Measurements from ENCODE around the gene PTCD1.
A peak's percentile ranks its signal among the peaks of the same experiment; 100 is the strongest.

The PTCD1 gene, protein sequence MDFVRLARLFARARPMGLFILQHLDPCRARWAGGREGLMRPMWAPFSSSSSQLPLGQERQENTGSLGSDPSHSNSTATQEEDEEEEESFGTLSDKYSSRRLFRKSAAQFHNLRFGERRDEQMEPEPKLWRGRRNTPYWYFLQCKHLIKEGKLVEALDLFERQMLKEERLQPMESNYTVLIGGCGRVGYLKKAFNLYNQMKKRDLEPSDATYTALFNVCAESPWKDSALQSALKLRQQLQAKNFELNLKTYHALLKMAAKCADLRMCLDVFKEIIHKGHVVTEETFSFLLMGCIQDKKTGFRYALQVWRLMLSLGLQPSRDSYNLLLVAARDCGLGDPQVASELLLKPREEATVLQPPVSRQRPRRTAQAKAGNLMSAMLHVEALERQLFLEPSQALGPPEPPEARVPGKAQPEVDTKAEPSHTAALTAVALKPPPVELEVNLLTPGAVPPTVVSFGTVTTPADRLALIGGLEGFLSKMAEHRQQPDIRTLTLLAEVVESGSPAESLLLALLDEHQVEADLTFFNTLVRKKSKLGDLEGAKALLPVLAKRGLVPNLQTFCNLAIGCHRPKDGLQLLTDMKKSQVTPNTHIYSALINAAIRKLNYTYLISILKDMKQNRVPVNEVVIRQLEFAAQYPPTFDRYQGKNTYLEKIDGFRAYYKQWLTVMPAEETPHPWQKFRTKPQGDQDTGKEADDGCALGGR

DNA sequence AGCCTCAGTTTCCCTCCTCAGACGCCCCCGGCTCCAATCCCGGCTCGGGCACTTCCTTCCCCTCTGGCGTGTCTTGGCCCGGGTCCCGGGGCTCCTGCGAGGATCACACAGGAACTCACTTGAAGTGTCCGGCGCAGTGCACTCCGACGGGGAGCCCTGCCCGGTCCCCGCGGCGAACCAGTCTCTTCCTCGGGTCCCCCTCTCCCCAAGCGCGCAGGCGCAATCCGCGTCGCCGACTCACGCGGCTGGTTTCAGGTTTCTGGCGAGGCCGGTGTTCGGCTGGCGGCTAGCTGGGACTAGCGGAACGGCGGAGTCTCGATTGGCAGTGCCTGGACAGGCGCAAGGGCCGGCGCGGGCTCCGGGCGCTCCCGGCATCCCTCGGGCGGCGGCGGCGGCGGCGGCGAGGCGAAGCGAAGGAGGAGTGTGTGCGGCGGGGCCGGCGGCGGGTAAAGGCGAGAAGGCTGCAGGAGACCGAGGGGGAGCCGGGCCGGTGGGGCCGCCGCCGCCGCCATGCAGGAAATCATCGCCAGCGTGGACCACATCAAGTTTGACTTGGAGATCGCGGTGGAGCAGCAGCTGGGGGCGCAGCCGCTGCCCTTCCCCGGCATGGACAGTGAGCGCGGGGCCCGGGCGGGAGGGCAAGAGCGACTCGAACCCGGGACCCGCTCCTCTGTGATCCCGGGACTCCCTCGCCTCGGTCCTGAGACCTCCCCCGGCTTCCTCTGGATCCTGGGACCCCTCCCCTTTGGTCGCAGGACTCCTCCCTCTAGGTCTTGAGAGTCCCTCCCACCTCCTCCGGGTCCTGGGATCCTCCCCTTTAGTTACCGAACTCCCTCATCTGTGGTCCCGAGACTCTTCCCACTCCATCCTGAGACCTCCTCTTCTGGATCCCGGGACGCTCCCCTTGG lies at the start of gene PTCD1, which contains the start of gene CPSF4:
TSS of gene PTCD1 (minus strand) at position 226 of the 908 bp plus-strand sequence. CDS start 3,556 bp downstream, outside the sequence.
TSS of gene CPSF4 (plus strand) at position 371 of the 908 bp plus-strand sequence. CDS start at position 511, 140 bp downstream.
- DNase-seq (ENCODE audit: low read depth in 2 of 2): peak; percentile 74 to 81

DNA sequence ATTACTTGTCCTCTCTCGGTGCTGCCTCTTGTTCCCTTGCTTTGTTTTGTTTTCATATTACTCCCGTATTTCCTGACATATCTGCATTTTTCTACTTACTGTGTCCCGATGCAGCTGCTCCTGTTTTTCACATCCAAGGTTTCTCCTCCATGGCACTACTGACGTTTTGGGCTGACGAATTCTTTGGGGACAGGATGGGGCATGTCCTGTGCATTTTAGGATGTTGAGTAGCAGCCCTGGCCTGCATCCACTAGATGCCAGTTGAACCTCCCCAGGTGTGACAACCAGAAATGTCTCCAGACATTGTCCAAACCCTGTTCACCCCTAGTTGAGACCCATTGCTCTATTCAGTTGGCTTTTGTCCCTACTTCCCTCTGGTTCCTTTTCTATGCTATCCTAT lies 46.5 kb upstream of the PTCD1 start:
- no peak for DNase-seq (ENCODE audit: low read depth in 2 of 2)

DNA sequence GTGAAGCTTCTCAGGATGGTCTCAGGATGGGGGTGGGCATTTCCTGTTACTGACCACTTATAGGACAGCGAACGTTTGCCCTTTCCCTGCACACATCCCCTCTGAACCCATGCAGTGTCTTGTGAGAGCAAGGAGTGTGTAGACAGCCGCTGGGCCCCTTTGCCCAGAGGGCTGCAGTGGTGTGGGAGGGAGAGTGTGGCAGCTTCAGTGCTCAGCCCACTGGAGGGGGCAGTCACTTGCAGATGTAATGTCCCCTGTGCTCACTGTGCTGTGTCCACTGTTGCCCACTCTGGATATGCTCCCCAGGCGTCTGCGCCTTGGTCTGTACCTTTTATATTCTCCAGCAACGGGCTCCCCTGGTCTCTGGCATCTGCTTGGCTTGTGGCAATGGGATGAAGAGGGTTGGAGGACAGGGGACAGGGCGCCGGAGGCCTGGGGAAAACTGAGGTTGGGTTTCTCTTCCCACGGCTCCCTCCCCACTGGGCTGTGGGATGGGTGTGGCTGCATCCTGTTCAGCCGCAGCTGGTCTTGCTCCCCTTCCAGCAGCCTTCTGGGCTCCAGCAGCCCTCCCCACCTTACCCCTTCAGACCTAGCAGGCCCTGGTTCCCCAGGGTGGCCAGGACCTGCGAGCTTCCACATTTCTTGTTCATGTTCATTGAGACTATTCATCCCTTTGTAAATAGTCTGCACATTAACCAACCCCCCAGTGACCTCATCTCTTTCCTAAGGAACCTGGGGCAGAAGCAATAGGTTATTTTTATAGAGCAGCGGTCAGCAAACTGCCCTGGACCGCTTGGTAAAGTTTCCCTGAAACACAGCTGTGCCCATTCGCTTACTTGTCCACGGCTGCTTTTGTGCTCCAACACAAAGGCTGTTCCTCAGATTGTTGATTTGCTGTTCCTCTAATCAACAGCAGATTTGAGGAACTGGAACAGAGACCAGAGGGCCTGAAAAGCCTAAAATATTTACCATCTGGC lies 40.2 kb upstream of the PTCD1 start:
- DNase-seq (ENCODE audit: low read depth in 2 of 2): no peak

DNA sequence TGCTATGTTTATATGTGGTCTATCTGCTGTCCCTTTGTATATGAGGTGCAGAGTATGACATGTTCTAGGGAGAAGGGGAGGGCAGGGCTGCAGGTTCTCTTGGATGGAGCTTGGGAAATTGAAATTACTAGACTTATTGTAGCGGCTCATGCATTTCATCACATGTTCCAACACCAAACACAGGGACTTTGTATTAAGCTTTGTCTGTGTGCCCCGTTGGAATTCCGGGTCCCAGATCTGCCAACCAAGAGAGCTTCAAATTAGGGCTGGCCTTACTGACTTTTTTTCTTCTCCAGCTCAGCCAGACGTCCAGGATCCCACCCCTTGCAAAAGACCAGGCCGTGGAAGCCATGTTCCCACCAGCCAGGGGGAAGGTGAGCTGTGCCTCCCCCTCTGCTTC lies 37.5 kb upstream of the PTCD1 start:
- no peak for DNase-seq (ENCODE audit: low read depth in 2 of 2)

DNA sequence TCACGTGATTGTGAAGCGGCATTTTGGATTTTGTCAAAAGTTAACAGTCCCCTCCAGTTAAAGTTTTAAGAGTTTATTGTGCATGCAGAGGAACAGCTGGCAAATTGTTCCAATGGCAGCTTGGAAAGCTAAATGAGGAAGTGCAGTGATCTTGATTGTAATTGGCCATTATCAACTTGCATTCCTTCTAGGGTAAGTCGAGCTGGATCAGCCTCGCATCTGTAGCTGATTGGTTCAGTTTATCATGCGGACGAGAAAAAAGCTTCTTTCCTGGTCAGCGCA lies 34.7 kb upstream of the PTCD1 start:
- no peak for DNase-seq (ENCODE audit: low read depth in 2 of 2)

DNA sequence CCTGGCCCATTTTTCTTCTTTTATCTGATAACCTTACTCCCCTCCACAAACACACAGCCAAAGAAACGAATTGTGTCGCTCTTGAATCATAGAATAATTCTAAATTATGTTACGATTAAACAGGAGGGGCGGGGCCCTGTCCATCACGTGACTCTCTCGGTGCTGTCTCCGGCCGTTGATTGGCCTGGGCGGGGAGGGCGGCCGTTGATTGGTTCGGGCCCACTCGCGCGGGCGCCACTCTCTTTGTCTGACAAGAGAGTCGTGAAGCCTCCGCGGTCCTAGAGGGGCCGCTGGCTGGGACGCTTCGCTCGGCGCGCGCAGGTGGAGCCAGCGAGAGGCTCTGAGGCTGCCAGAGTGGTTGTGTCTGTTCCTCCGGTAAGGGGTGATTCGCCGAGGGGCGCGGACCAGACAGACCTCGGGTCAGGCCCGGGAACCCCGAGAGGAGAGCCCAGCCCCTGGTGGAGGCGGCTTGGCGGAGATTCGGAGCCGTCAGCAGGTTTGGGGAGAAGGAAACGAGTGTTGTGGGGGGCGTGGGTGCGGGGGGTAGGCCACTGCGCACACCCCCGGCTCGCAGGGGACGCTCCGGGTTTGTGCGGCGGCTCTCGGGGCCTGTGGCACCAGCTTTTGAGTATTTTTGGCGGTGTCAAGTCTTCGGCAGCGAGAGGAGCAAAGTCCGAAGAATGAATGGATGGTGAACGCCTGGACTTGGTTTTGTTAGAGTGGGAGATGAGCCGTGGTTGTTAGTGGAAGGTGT lies 34.1 kb upstream of the PTCD1 start, which contains the start of gene ZNF789:
TSS of gene ZNF789 (plus strand) at position 330 of the 754 bp plus-strand sequence. CDS start 3,567 bp downstream, outside the sequence.
- DNase-seq (ENCODE audit: low read depth in 2 of 2): peak; percentile 94 to 95

DNA sequence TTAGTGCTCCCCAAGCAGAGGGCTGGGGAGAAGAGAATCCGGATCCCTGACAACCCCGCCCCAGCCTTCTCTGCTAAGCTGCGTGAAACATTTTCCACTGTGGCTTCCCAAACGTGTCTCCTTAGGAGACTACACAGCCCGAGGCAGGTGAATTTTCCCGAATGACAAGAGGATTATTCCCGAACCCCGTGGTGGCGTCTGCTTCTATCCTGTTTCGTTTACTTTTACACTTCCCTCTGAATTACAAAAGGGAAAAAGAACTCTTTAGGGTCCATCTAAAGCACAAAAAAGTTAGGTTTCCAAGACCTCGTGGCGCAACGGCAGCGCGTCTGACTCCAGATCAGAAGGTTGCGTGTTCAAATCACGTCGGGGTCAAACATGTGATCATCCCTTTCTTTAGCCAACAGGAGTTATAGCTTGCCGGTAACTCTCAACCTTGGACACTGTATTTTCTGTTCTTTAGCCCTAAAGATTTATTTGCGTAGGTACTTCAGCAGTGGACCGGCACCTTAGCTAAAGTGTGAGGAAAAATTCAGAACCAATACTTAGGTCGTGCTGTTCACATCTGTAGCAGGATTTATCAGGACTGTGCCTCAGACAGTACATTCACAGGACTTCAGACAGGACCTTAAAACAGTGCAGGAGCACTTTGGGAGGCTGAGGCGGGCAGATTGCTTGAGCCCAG lies 30.9 kb upstream of the PTCD1 start:
- DNase-seq (ENCODE audit: low read depth in 2 of 2): no peak

DNA sequence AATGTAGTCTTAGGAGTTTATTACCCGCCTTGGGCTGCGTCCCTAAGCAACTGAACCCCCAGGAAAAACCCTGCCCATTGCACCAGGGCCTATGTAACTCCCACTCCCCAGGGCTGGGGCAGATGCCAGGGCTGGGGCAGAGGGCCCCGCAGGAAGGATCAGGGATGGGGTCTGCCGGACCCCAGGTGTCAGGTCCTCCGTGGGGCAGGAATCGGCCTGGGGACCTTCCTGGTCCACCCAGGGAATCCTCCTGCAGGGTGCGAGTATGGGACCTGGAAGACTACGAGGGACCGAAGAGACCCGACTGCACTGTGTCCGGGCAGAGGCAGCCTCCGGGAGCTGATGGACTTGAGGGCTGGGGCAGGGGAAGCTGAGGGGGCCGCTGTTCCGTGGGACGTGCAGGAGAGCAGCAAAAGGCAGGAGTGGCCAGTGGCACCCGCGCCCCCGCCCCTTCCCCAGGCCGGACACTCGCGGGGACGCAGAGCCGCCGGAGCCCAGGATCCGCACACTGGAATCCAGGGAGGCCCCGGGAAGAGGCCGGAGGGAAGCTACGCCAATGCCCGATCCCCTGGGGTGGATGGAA lies 29.8 kb upstream of the PTCD1 start:
- no peak for DNase-seq (ENCODE audit: low read depth in 2 of 2)

DNA sequence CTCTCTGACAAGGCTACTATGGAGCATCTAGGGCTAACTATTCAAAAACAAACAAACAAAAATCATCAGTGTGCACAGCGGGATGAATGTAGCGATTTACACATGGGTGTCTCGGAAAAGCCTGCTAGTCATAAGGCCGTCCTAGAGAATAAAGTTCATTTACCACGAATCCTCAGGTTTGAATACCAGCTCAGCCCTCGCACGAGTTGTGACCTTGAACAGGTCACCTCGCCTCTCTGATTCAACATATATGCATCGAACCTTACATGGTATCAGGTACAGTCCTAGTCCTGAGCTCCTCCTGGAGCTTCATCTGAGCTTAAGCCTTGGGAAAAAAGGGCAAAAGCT lies 26.8 kb upstream of the PTCD1 start:
- no peak for DNase-seq (ENCODE audit: low read depth in 2 of 2)

DNA sequence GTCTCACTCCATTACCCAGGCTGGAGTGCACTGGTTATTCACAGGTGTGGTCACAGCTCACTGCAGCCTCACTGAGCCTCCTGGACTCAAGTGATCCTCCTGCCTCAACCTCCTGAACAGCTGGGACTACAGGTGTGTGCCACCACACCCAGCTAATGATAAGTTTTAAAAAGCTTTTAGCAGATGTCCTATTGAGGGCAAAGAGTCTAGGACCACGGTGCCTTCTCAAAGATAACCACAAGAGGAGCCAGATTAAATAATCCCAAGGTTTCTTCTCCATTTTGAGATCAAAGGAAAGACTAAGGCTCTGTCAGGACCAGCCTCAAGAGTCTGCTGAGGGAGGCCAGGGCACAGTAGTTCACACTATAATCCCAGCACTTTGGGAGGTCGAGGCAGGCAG lies 22.6 kb upstream of the PTCD1 start:
- no peak for DNase-seq (ENCODE audit: low read depth in 2 of 2)

DNA sequence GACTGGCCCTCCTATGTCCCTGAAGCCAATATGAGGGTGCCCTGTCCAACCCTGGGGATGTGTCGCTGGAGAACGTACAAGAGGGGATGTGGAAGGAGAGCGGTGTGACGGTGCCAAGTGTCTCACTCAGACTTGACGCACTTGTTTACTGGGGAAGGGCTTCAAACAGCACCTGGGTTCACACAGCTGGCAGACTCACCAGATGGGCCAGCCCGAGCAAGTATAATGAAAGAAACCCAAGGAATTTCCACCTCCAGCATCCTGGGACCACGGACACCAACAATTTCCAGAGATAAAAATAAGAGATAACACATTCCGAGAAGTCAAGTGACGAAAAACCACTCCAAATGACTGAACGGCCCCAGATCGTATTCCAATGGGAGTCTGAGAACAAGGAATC lies 22.1 kb upstream of the PTCD1 start:
- no peak for DNase-seq (ENCODE audit: low read depth in 2 of 2)

DNA sequence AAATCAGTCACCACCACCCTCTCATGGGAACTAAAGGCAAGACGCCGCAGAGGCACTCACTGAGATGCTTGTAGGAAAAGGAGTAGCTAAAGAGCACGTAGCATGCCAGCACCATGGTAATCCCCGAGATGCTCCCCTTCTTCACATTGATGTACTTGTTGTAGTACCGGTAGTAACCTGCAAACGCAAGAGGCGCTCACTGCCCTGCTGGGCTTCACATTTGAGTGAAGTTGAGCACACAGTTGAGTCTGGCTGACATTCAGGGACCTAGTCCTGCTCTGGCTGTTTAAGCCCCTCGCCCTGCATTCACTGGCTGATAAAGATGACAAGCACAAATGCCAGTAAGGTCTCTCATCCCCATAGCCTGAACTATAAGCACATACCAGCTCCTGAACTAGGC lies 20.5 kb upstream of the PTCD1 start:
- no peak for DNase-seq (ENCODE audit: low read depth in 2 of 2)

DNA sequence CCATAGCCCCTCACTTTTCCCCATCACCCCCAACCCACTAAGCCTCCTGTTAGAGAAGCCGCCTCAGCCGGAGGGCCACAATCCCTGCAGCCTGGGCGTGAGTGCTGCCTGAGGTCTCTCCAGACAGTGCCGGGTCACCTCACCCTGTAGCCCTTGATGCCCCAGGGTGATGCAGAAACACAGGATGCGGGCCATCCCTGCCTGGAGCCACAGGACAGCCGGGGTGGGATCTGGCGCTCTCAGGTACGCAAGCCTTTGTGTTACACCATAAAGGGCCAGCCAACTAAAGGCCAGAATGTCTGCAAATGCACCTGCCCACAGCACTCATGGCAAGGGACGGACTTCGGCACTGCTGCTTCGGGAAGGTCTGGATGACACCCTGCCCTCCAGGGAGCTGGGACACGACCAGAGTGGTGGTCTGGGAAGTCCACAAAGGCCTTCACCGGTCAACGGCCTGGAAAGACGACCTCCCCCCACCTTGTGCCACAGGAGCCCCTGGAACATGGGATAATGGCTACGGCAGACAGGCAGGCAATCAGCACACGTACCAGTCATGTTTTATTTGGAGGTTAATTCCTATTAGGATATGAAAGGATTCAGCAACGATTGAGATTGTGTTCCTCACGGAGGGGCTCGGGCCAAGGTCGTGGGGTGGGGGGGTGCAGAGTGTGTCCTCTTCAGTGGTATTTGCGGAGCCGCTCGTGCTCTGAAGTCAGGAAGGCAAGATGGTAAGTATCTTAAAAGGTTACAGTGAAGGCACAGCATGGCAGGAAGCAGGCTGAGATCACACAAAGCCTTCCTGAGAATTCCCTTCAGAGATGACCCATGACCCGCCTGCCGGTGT lies 19.3 kb upstream of the PTCD1 start:
- no peak for DNase-seq (ENCODE audit: low read depth in 2 of 2)

DNA sequence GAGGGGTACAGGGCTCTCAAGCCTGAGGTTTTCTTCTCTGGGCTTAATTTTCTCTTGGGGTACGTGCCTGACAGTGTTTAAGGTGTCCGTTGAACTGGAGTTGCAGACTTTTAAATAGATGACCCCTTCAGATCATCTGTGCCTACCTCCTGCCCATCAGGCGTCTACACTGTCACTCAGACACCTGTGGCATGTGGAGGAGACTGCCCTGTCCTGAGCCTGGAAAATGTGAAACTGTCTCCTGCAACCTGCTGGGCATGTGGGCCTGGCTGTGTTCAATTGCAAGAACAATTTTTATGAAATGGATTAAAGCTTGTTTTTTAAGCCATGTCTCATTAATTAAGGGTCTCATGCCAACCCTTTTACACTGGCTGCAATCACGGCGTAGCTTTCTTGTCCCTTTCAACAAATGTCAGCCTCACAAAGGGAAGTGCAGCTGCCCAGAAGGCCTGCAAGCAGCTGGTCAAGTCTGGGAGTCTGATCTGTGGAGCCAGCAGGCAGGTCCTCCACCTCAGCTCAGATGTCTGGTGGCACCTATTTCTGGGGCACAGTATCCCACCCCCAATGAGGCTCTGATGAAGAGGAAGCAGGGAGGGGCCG lies 18.6 kb upstream of the PTCD1 start:
- DNase-seq (ENCODE audit: low read depth in 2 of 2): no peak

DNA sequence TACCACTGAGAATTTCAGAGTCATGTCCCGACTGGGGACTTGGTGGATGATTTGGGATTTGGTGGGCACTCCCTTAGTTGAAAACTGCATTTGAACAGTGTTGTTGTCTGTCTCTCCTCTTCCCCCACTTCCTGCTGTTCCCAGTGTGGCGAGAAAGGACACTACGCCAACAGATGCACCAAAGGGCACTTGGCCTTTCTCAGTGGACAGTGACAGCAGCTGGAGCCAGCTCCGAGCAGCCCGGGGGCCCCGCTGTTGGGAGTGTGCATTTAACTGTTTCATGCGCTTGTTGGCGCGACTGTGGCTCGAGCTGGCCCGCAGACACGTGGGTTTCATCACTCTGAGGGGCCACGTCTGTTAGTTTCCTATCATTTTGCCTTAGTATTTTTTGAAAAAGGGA lies 17.7 kb upstream of the PTCD1 start:
- DNase-seq (ENCODE audit: low read depth in 2 of 2): no peak

DNA sequence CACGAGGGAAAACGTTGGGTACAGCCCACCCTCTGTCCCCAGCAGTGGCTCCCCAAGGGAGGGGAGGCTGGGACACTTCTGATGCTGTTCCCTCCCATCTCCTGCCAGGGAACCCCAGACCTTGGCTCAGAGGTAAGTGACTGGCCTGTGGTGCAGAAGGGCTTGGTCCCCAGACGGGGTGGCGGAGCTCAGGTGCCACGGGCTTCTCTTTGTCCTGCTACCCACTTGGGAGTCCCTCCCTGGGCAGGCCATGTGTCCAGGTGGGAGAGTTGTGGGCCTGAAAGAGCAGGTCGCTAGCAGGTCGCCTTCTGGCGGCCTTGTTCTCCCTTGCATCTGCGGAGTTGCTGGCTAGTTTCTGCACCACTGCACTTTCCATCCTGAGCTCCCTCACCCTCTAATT lies 17.3 kb upstream of the PTCD1 start:
- DNase-seq (ENCODE audit: low read depth in 2 of 2): no peak

DNA sequence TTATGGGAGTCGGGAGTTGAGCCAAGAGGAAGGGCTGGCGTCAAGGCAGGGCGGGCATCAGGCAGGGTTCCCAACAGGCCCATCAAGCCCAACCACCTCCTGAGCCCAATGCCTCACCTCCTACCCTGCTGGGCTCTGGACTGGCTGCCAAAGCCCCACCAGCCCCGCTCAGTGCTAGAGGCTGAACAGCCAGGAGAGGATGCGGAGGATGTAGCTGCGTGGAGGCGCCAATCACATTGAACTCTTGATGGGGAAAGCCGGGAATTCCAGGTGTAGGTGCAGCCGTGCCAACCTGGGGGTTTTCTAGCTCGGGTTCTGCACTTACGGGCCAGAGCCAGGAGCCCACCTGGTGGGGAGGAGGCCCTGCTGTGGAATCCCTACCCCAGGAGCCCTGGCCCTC lies 14.5 kb upstream of the PTCD1 start:
- no peak for DNase-seq (ENCODE audit: low read depth in 2 of 2)

DNA sequence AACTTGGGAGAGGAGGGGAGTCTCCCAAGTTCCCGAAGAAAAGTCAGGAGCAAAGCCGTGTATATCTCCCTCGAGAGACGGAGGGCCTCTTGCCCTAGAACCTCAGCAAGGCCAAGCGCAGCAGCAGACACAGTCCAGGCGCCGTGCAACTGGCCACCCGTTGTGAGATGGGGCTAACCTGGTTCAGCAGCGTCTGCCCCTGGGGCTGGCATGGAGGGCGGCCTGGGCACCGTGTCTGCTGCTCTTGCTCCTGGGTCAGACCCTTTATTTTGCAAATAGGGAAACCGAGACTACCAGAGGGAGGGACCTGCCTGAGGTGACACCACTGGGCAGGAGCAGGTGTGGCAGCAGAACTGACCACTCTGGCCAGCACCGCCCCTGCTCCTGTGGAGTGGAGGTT lies 13.9 kb upstream of the PTCD1 start:
- no peak for DNase-seq (ENCODE audit: low read depth in 2 of 2)

All from stimulated activated CD4-positive, alpha-beta T cell treated with anti-CD3 and anti-CD28 coated beads, Interleukin-1b, Interleukin-23, amount 100 ng/mL, for 1 hour (primary cell).